Natural killer cell treated with Interleukin-12 subunit alpha and Interleukin-12 subunit beta and Interleukin-15 and Interleukin-18, amount 100 ng/mL, for 72 hours (primary cell): ENCODE measurements around the gene G0S2. TPM values are rescaled to one million over a fixed set of nuclear protein-coding genes. Genes with fewer than 3 reads are reported as not detected.
"Not testable (repeated sequence)": the region's sequence is repeated elsewhere in the genome, so short reads cannot be mapped to it uniquely, and the experiment has no call there.

Experiments used
- ATAC-seq, 2 donors: fragments of 150-1000 bp; cut with Tn5 transposase in 1 of 2; sonication (Bioruptor Pico), chemical (Tn5 transposase) in 1 of 2; 2 replicates each; pipeline ENCODE4 v1.10.0; 2021
- DNase-seq: peaks from one replicate; pipeline ENCODE4 v3.0.0; 2022; ENCODE audit warnings: low spot score
- H3K27ac Mint-ChIP-seq, 2 donors: 1 replicate in 1 of 2; 2 replicates in 1 of 2; pipeline ENCODE4 v1.8.0; 2022; ENCODE audit warnings: mixed read lengths in 2 of 2, mild to moderate bottlenecking in 1 of 2, moderate library complexity in 1 of 2
- H3K27me3 Mint-ChIP-seq, 2 donors: 1 replicate in 1 of 2; 2 replicates in 1 of 2; pipeline ENCODE4 v1.8.0; 2022; ENCODE audit warnings: mixed read lengths in 2 of 2
- H3K36me3 Mint-ChIP-seq: one replicate; pipeline ENCODE4 v1.8.0; 2022; ENCODE audit warnings: mixed read lengths
- H3K4me1 Mint-ChIP-seq, 2 donors: 1 replicate in 1 of 2; 2 replicates in 1 of 2; pipeline ENCODE4 v1.8.0; 2022; ENCODE audit warnings: low read depth in 2 of 2, mixed read lengths in 2 of 2, mild to moderate bottlenecking in 1 of 2
- H3K4me3 Mint-ChIP-seq: one replicate; pipeline ENCODE4 v1.8.0; 2022; ENCODE audit warnings: mixed read lengths
- H3K9me3 Mint-ChIP-seq: 2 replicates; pipeline ENCODE4 v1.8.0; 2022; ENCODE audit warnings: mixed read lengths
- total RNA-seq, 2 donors: library from RNA; stranded (reverse); gene quantifications; one replicate each; pipeline ENCODE4 v1.2.3, GENCODE V29; 2022

Gene G0S2
- total RNA-seq, 2 donors from 2014 or later: 2.3 to 3.3 TPM

GRCh38 chr1:209678981-209679539 is 3.8 kb downstream of the G0S2 start:
- Mint-ChIP-seq H3K9me3 (no peaks in the 10 kb centered on the region), H3K27me3 (peaks cover 41 to 49% of the 10 kb centered on the region in 2 donors), H3K4me1 (peaks cover 15 to 20% of the 10 kb centered on the region in 2 donors), H3K27ac (no peak overlapping the region), H3K36me3 (peaks cover 8% of the 10 kb centered on the region), H3K4me3 (no peak overlapping the region)
- ATAC-seq (no peak), DNase-seq (no peak)

GRCh38 chr1:209685821-209686220 is 10.6 kb downstream of the G0S2 start:
- peak overlapping the region; percentile 49 for H3K4me3 Mint-ChIP-seq
- H3K9me3 Mint-ChIP-seq: no peaks in the 10 kb centered on the region
- DNase-seq (no peak), ATAC-seq (peak; percentile 48 to 50)
- H3K27me3 Mint-ChIP-seq: no peaks in the 10 kb centered on the region
- H3K36me3 Mint-ChIP-seq: no peaks in the 10 kb centered on the region
- H3K4me1 Mint-ChIP-seq: peaks cover 12 to 14% of the 10 kb centered on the region in 2 donors
- peak overlapping the region; percentile 10 to 68 for H3K27ac Mint-ChIP-seq

GRCh38 chr1:209686322-209686721 is 11.1 kb downstream of the G0S2 start:
- Mint-ChIP-seq H3K9me3 (no peaks in the 10 kb centered on the region), H3K4me3 (peak overlapping the region; percentile 49), H3K36me3 (no peaks in the 10 kb centered on the region), H3K27me3 (no peaks in the 10 kb centered on the region), H3K4me1 (peaks cover 12 to 14% of the 10 kb centered on the region in 2 donors), H3K27ac (peak overlapping the region; percentile 10 to 68)
- DNase-seq: no peak
- ATAC-seq: no peak

- Mint-ChIP-seq H3K27ac (no peak overlapping the region), H3K9me3 (no peaks in the 10 kb centered on the region), H3K4me1 (peaks cover 18 to 21% of the 10 kb centered on the region in 2 donors), H3K27me3 (no peaks in the 10 kb centered on the region), H3K36me3 (no peaks in the 10 kb centered on the region), H3K4me3 (no peak overlapping the region)
- no peak for ATAC-seq
- DNase-seq: no peak
Observed at GRCh38 chr1:209688746-209689234, 13.6 kb downstream of the G0S2 start.

GRCh38 chr1:209689477-209689876 is 14.3 kb downstream of the G0S2 start:
- H3K9me3 Mint-ChIP-seq: no peaks in the 10 kb centered on the region
- no peaks in the 10 kb centered on the region for H3K27me3 Mint-ChIP-seq
- DNase-seq (no peak), ATAC-seq (no peak)
- no peaks in the 10 kb centered on the region for H3K36me3 Mint-ChIP-seq
- no peak overlapping the region for H3K4me3 Mint-ChIP-seq
- no peak overlapping the region for H3K27ac Mint-ChIP-seq
- H3K4me1 Mint-ChIP-seq: peaks cover 21% of the 10 kb centered on the region in 2 donors

- ATAC-seq (no peak), DNase-seq (no peak)
- H3K4me3 Mint-ChIP-seq: no peak overlapping the region
- no peaks in the 10 kb centered on the region for H3K9me3 Mint-ChIP-seq
- H3K36me3 Mint-ChIP-seq: no peaks in the 10 kb centered on the region
- H3K27me3 Mint-ChIP-seq: no peaks in the 10 kb centered on the region
- H3K4me1 Mint-ChIP-seq: peaks cover 10% of the 10 kb centered on the region in 2 donors
- no peak overlapping the region for H3K27ac Mint-ChIP-seq
Observed at GRCh38 chr1:209691237-209691636, 16.0 kb downstream of the G0S2 start.

GRCh38 chr1:209692296-209692695 is 17.1 kb downstream of the G0S2 start:
- H3K9me3 Mint-ChIP-seq: no peaks in the 10 kb centered on the region
- peak overlapping the region in 1 of 2 donors; percentile 26 for H3K27ac Mint-ChIP-seq
- H3K36me3 Mint-ChIP-seq: no peaks in the 10 kb centered on the region
- DNase-seq (no peak), ATAC-seq (no peak)
- no peak overlapping the region for H3K4me3 Mint-ChIP-seq
- no peaks in the 10 kb centered on the region for H3K27me3 Mint-ChIP-seq
- peaks cover 12 to 16% of the 10 kb centered on the region in 2 donors for H3K4me1 Mint-ChIP-seq

- Mint-ChIP-seq H3K4me3 (no peak overlapping the region), H3K9me3 (no peaks in the 10 kb centered on the region), H3K4me1 (peaks cover 12 to 18% of the 10 kb centered on the region in 2 donors), H3K27ac (peak overlapping the region in 1 of 2 donors; percentile 26), H3K27me3 (no peaks in the 10 kb centered on the region), H3K36me3 (no peaks in the 10 kb centered on the region)
- ATAC-seq (peak in 1 of 2 donors; percentile 48), DNase-seq (peak; percentile 79)
Observed at GRCh38 chr1:209692745-209693504, 17.7 kb downstream of the G0S2 start.

GRCh38 chr1:209696673-209697072 is 21.5 kb downstream of the G0S2 start:
- Mint-ChIP-seq H3K4me3 (no peak overlapping the region), H3K9me3 (no peaks in the 10 kb centered on the region), H3K27me3 (peaks cover 0 to 2% of the 10 kb centered on the region in 2 donors), H3K4me1 (peaks cover 12 to 18% of the 10 kb centered on the region in 2 donors), H3K36me3 (no peaks in the 10 kb centered on the region), H3K27ac (no peak overlapping the region)
- no peak for DNase-seq
- ATAC-seq: peak in 1 of 2 donors; percentile 31

- H3K4me1 Mint-ChIP-seq: peaks cover 12 to 18% of the 10 kb centered on the region in 2 donors
- peaks cover 0 to 3% of the 10 kb centered on the region in 2 donors for H3K27me3 Mint-ChIP-seq
- no peaks in the 10 kb centered on the region for H3K36me3 Mint-ChIP-seq
- H3K4me3 Mint-ChIP-seq: no peak overlapping the region
- H3K9me3 Mint-ChIP-seq: no peaks in the 10 kb centered on the region
- ATAC-seq (no peak), DNase-seq (no peak)
- H3K27ac Mint-ChIP-seq: no peak overlapping the region
Observed at GRCh38 chr1:209697126-209697525, 21.9 kb downstream of the G0S2 start.

- DNase-seq, ATAC-seq, H3K9me3 Mint-ChIP-seq, H3K27ac Mint-ChIP-seq, H3K36me3 Mint-ChIP-seq, H3K27me3 Mint-ChIP-seq, H3K4me3 Mint-ChIP-seq: not testable (repeated sequence)
- peaks cover 4 to 20% of the 10 kb centered on the region in 2 donors for H3K4me1 Mint-ChIP-seq
Observed at GRCh38 chr1:209700686-209701085, 25.5 kb downstream of the G0S2 start.

GRCh38 chr1:209702832-209703231 is 27.6 kb downstream of the G0S2 start:
- no peak for DNase-seq
- no peak overlapping the region for H3K4me3 Mint-ChIP-seq
- no peak for ATAC-seq
- H3K9me3 Mint-ChIP-seq: no peaks in the 10 kb centered on the region
- no peaks in the 10 kb centered on the region for H3K36me3 Mint-ChIP-seq
- H3K27me3 Mint-ChIP-seq: peaks cover 0 to 6% of the 10 kb centered on the region in 2 donors
- H3K27ac Mint-ChIP-seq: no peak overlapping the region
- peaks cover 0 to 8% of the 10 kb centered on the region in 2 donors for H3K4me1 Mint-ChIP-seq

- H3K4me1 Mint-ChIP-seq: peaks cover 0 to 8% of the 10 kb centered on the region in 2 donors
- H3K27me3 Mint-ChIP-seq: peaks cover 0 to 6% of the 10 kb centered on the region in 2 donors
- DNase-seq: no peak
- H3K27ac Mint-ChIP-seq: peak overlapping the region in 1 of 2 donors; percentile 27
- no peak for ATAC-seq
- H3K36me3 Mint-ChIP-seq: no peaks in the 10 kb centered on the region
- H3K4me3 Mint-ChIP-seq: peak overlapping the region; percentile 24
- no peaks in the 10 kb centered on the region for H3K9me3 Mint-ChIP-seq
Observed at GRCh38 chr1:209703834-209704504, 28.8 kb downstream of the G0S2 start.

- peaks cover under 1 to 8% of the 10 kb centered on the region in 2 donors for H3K4me1 Mint-ChIP-seq
- H3K9me3 Mint-ChIP-seq: no peaks in the 10 kb centered on the region
- no peaks in the 10 kb centered on the region for H3K36me3 Mint-ChIP-seq
- no peak for DNase-seq
- peaks cover 0 to 6% of the 10 kb centered on the region in 2 donors for H3K27me3 Mint-ChIP-seq
- peak within 1 kb of the TSS; percentile 24 for H3K4me3 Mint-ChIP-seq
- no peak for ATAC-seq
- H3K27ac Mint-ChIP-seq: peak within 1 kb of the TSS in 1 of 2 donors; percentile 27
Observed at GRCh38 chr1:209704584-209704983, 29.4 kb downstream of the G0S2 start, which contains the start of gene HSD11B1. HSD11B1 (plus strand) TSS chr1:209704846; CDS start chr1:209704943, 97 bp downstream.
